ENCODE results near the gene ZNF266.

- TF ChIP-seq CTCF (IDR thresholded peaks at IDR 0.05) (no peak), POLR2A (IDR thresholded peaks at IDR 0.05) (no peak)
Observed at GRCh38 chr19:9431475-9431874, 3.9 kb downstream of the ZNF266 start.

Data from lower leg skin (tissue), 3 donors.